Smooth muscle cell of trachea (primary cell): ENCODE results near the gene USP17L21. TPM values are rescaled to one million over a fixed set of nuclear protein-coding genes. Genes with fewer than 3 reads are reported as not detected.

Source experiments
- total RNA-seq: library from RNA; depleted of rRNA; stranded (reverse); fragments of >200 nt; gene quantifications from 2 replicates; pipeline ENCODE4 v1.2.1, GENCODE V29; 2014

Gene USP17L21
- not detected in 2 replicates for total RNA-seq

DNA sequence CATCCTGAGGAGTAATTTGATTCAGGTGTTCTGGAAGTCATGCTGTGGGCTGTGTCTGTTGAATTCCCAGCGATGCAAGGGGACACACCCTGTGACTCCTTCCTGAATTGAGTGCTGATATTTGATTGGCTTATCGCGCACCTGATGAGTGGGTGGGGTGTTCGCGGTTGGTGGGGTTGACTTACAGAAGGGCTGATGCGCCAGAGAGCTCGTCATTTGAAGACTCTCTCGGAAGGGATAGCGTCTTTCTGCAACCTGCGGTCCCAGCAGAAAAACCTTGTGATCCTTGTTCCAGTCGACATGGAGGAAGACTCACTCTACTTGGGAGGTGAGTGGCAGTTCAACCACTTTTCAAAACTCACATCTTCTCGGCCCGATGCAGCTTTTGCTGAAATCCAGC, at the start of gene USP17L21:
TSS of gene USP17L21 (plus strand) at position 301 of the 400 bp plus-strand sequence. CDS start at position 301, 0 bp downstream.

DNA sequence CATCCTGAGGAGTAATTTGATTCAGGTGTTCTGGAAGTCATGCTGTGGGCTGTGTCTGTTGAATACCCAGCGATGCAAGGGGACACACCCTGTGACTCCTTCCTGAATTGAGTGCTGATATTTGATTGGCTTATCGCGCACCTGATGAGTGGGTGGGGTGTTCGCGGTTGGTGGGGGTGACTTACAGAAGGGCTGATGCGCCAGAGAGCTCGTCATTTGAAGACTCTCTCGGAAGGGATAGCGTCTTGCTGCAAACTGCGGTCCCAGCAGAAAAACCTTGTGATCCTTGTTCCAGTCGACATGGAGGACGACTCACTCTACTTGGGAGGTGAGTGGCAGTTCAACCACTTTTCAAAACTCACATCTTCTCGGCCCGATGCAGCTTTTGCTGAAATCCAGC, 47.6 kb upstream of the USP17L21 start, which contains the start of gene USP17L11:
TSS of gene USP17L11 (plus strand) at position 301 of the 400 bp plus-strand sequence. CDS start at position 301, 0 bp downstream.

DNA sequence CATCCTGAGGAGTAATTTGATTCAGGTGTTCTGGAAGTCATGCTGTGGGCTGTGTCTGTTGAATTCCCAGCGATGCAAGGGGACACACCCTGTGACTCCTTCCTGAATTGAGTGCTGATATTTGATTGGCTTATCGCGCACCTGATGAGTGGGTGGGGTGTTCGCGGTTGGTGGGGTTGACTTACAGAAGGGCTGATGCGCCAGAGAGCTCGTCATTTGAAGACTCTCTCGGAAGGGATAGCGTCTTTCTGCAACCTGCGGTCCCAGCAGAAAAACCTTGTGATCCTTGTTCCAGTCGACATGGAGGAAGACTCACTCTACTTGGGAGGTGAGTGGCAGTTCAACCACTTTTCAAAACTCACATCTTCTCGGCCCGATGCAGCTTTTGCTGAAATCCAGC, 42.8 kb upstream of the USP17L21 start, which contains the start of gene USP17L12:
TSS of gene USP17L12 (plus strand) at position 301 of the 400 bp plus-strand sequence. CDS start at position 301, 0 bp downstream.

GRCh38 chr4:9224596-9224995, 38.1 kb upstream of the USP17L21 start, which contains the start of gene USP17L13:
Gene USP17L13, plus strand, starts transcription at chr4:9224896. Its CDS starts 0 bp downstream, at chr4:9224896.

GRCh38 chr4:9234085-9234484, 28.6 kb upstream of the USP17L21 start, which contains the start of gene USP17L15:
Gene USP17L15, plus strand, starts transcription at chr4:9234385. Its CDS starts 0 bp downstream, at chr4:9234385.

DNA sequence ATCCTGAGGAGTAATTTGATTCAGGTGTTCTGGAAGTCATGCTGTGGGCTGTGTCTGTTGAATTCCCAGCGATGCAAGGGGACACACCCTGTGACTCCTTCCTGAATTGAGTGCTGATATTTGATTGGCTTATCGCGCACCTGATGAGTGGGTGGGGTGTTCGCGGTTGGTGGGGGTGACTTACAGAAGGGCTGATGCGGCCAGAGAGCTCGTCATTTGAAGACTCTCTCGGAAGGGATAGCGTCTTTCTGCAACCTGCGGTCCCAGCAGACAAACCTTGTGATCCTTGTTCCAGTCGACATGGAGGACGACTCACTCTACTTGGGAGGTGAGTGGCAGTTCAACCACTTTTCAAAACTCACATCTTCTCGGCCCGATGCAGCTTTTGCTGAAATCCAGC, 19.1 kb upstream of the USP17L21 start, which contains the start of gene USP17L17:
TSS of gene USP17L17 (plus strand) at position 301 of the 400 bp plus-strand sequence. CDS start at position 301, 0 bp downstream.

GRCh38 chr4:9247953-9248680, 14.6 kb upstream of the USP17L21 start, which contains the start of gene USP17L18:
Gene USP17L18, plus strand, starts transcription at chr4:9248630. Its CDS starts 0 bp downstream, at chr4:9248630.

GRCh38 chr4:9253078-9253477, 9.6 kb upstream of the USP17L21 start, which contains the start of gene USP17L19:
Gene USP17L19, plus strand, starts transcription at chr4:9253378. Its CDS starts 0 bp downstream, at chr4:9253378.

GRCh38 chr4:9257824-9258223, 4.8 kb upstream of the USP17L21 start, which contains the start of gene USP17L20:
Gene USP17L20, plus strand, starts transcription at chr4:9258124. Its CDS starts 0 bp downstream, at chr4:9258124.

GRCh38 chr4:9267319-9267718, 4.6 kb downstream of the USP17L21 start, which contains the start of gene USP17L22:
Gene USP17L22, plus strand, starts transcription at chr4:9267619. Its CDS starts 0 bp downstream, at chr4:9267619.

Other genes with a start within 250 kb of the USP17L21 start
- not detected in 2 replicates for gene FAM90A26, start 92.5 kb upstream of the USP17L21 start, total RNA-seq
- gene USP17L10, start 52.2 kb upstream of the USP17L21 start, total RNA-seq, result not detected in 2 replicates
- gene USP17L11, start 47.5 kb upstream of the USP17L21 start, total RNA-seq, result not detected in 2 replicates
- not detected in 2 replicates for gene USP17L12, start 42.7 kb upstream of the USP17L21 start, total RNA-seq
- gene USP17L13, start 38.0 kb upstream of the USP17L21 start, total RNA-seq, result not detected in 2 replicates
- gene USP17L15, start 28.5 kb upstream of the USP17L21 start, total RNA-seq, result not detected in 2 replicates
- gene USP17L17, start 19.0 kb upstream of the USP17L21 start, total RNA-seq, result not detected in 2 replicates
- gene USP17L18, start 14.2 kb upstream of the USP17L21 start, total RNA-seq, result not detected in 2 replicates
- gene USP17L19, start 9.5 kb upstream of the USP17L21 start, total RNA-seq, result not detected in 2 replicates
- not detected in 2 replicates for gene USP17L20, start 4.7 kb upstream of the USP17L21 start, total RNA-seq
- gene USP17L22, start 4.7 kb downstream of the USP17L21 start, total RNA-seq, result not detected in 2 replicates
- not detected in 2 replicates for gene USP17L24, start 62.3 kb downstream of the USP17L21 start, total RNA-seq
- not detected in 2 replicates for gene USP17L25, start 67.0 kb downstream of the USP17L21 start, total RNA-seq
- gene USP17L26, start 71.8 kb downstream of the USP17L21 start, total RNA-seq, result not detected in 2 replicates
- not detected in 2 replicates for gene USP17L5, start 76.5 kb downstream of the USP17L21 start, total RNA-seq
- gene USP17L27, start 81.3 kb downstream of the USP17L21 start, total RNA-seq, result not detected in 2 replicates
- gene USP17L28, start 86.0 kb downstream of the USP17L21 start, total RNA-seq, result not detected in 2 replicates
- not detected in 2 replicates for gene USP17L29, start 90.8 kb downstream of the USP17L21 start, total RNA-seq
- gene USP17L30, start 100.3 kb downstream of the USP17L21 start, total RNA-seq, result not detected in 2 replicates
- not detected in 2 replicates for gene DEFB131A, start 181.5 kb downstream of the USP17L21 start, total RNA-seq